Kidney epithelial cell (primary cell): ENCODE data around the gene THAP2. TPM values are rescaled to one million over a fixed set of nuclear protein-coding genes. Genes with fewer than 3 reads are reported as not detected.
A peak's percentile ranks its signal among the peaks of the same experiment; 100 is the strongest.

Source experiments
- DNase-seq: peaks from one replicate; pipeline ENCODE4 v3.0.0-alpha.2; 2010; ENCODE audit warnings: low read depth
- H3K27me3 ChIP-seq: 2 replicates; pipeline ENCODE4 v1.6.0; 2011; ENCODE audit warnings: low read length; ENCODE audit not compliant: control insufficient read depth, insufficient read depth
- H3K36me3 ChIP-seq: 2 replicates; pipeline ENCODE4 v1.5.1; 2011; ENCODE audit warnings: low read length; ENCODE audit not compliant: control insufficient read depth, insufficient read depth
- H3K4me3 ChIP-seq: 2 replicates; pipeline ENCODE4 v1.5.1; 2011; ENCODE audit warnings: low read depth, mild to moderate bottlenecking, control low read depth, low read length
- CTCF ChIP-seq: IDR thresholded peaks from 2 replicates; pipeline ENCODE4 v1.5.1; 2011; ENCODE audit warnings: mild to moderate bottlenecking, moderate library complexity, low read length, control low read depth, inconsistent platforms; ENCODE audit not compliant: insufficient read depth, poor library complexity, severe bottlenecking
- total RNA-seq: library from RNA; depleted of rRNA; stranded (reverse); fragments of >200 nt; gene quantifications from 2 replicates; pipeline ENCODE4 v1.2.3, GENCODE V29; 2015

Gene THAP2
- total RNA-seq, 1 donor from 2014 or later: 4.1 TPM

- DNase-seq: no peak
- no peaks in the 10 kb centered on the region for H3K36me3 ChIP-seq
- no peak overlapping the region for H3K4me3 ChIP-seq
- TF ChIP-seq CTCF: no peak
- no peaks in the 10 kb centered on the region for H3K27me3 ChIP-seq
These were observed 44.6 kb downstream of the THAP2 start for GRCh38 chr12:71708658-71709057.

GRCh38 chr12:71710276-71711125 is 46.4 kb downstream of the THAP2 start:
- no peak overlapping the region for H3K4me3 ChIP-seq
- peak; percentile 91 for DNase-seq
- TF ChIP-seq CTCF: no peak
- no peaks in the 10 kb centered on the region for H3K36me3 ChIP-seq
- no peaks in the 10 kb centered on the region for H3K27me3 ChIP-seq

DNA sequence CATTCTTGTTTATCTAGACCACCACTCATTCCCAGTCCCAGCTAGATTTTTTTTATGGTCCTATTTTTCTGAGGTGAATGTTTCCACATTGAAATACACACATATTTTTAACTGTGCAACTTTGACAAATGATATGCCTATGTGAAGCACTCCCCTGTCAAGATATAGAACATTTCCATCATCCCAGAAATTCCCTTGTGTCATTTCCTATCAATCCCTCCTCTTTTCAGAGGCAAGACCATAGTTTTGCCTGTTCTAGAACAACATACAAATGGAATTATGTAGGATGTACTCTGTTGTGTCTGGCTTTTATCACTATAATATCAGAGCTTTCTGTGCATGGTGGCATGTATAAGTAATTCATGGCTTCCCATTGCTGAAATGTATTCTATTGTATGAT is 54.5 kb downstream of the THAP2 start:
- no peak for DNase-seq
- TF ChIP-seq CTCF: no peak
- no peak overlapping the region for H3K4me3 ChIP-seq

GRCh38 chr12:71719647-71720370 is 55.7 kb downstream of the THAP2 start:
- DNase-seq: no peak
- no peaks in the 10 kb centered on the region for H3K36me3 ChIP-seq
- no peaks in the 10 kb centered on the region for H3K27me3 ChIP-seq
- no peak overlapping the region for H3K4me3 ChIP-seq
- no peak for TF ChIP-seq CTCF

More for the DNA sequence above, 54.5 kb downstream of the THAP2 start:
- no peaks in the 10 kb centered on the region for H3K36me3 ChIP-seq
- H3K27me3 ChIP-seq: no peaks in the 10 kb centered on the region

DNA sequence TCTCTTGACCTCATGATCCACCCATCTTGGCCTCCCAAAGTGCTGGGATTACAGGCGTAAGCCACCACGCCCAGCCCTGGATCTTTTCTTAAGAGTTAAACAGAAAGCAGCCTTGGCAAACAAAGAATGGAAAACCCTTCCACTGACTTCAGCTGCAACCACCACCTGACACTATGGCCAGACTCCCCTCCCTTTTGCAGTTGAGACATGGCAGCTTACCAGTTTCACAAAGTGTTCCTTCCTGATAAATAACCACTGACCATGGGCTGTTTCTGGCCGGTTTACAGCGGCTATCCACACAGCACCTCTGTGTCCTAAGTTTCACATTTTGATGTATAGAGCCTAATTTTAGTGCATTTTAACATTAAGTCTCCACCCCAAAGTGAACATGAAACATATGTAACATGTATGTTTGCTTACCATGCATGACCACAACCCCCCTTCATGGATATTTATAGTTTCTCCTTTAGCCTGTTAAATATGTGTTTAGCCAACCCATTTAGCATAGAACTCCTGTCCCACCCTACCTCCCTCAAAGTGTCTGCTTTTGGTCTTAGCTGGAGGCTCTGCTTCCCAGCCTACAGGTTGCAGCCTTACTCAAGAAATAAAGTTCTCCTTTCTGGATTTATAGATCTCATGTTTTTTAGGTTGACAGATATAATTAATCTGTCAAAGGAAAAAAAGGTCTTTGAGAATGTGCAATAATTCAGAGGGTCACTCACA is 57.8 kb downstream of the THAP2 start:
- no peak overlapping the region for H3K4me3 ChIP-seq
- no peak for DNase-seq
- TF ChIP-seq CTCF: no peak
- H3K36me3 ChIP-seq: no peaks in the 10 kb centered on the region
- H3K27me3 ChIP-seq: no peaks in the 10 kb centered on the region
